ENCODE results near the gene TNFRSF11A.

GRCh38 chr18:62289047-62289446 is 36.1 kb upstream of the TNFRSF11A start:
- TF ChIP-seq POLR2A (IDR thresholded peaks at IDR 0.05; ENCODE audit: low read depth, low read length) (no peak), POLR2AphosphoS5 (IDR thresholded peaks at IDR 0.05; ENCODE audit: low read depth, low read length) (no peak), TAF1 (IDR thresholded peaks at IDR 0.05; ENCODE audit: borderline replicate concordance, low read depth, low read length) (no peak)

All from GM12892 (cell line).